ENCODE measurements around the gene GSTM3. TPM values are rescaled to one million over a fixed set of nuclear protein-coding genes. Genes with fewer than 3 reads are reported as not detected.
A peak's percentile ranks its signal among the peaks of the same experiment; 100 is the strongest.

Gene GSTM3
- total and polyA plus RNA-seq, 4 donors = 11.0 to 39.5 (median 22.9) TPM

GRCh38 chr1:109751531-109752260 lies 10.9 kb upstream of the GSTM3 start:
- no peak overlapping the region for H3K4me3 ChIP-seq
- peak in 1 of 3 donors; percentile 9 for DNase-seq
- TF ChIP-seq, protein P1, sequence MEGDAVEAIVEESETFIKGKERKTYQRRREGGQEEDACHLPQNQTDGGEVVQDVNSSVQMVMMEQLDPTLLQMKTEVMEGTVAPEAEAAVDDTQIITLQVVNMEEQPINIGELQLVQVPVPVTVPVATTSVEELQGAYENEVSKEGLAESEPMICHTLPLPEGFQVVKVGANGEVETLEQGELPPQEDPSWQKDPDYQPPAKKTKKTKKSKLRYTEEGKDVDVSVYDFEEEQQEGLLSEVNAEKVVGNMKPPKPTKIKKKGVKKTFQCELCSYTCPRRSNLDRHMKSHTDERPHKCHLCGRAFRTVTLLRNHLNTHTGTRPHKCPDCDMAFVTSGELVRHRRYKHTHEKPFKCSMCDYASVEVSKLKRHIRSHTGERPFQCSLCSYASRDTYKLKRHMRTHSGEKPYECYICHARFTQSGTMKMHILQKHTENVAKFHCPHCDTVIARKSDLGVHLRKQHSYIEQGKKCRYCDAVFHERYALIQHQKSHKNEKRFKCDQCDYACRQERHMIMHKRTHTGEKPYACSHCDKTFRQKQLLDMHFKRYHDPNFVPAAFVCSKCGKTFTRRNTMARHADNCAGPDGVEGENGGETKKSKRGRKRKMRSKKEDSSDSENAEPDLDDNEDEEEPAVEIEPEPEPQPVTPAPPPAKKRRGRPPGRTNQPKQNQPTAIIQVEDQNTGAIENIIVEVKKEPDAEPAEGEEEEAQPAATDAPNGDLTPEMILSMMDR (IDR thresholded peaks at IDR 0.05; ENCODE audit: control extremely low read depth, extremely low read depth) = no peak
- ATAC-seq (ENCODE audit: insufficient read depth, low FRiP score) = no peak
- no peaks in the 10 kb centered on the region for H3K27me3 ChIP-seq (ENCODE audit: control insufficient read depth in 3 of 3, insufficient read depth in 3 of 3, low read length in 2 of 3)
- no peaks in the 10 kb centered on the region for H3K36me3 ChIP-seq (ENCODE audit: control insufficient read depth in 4 of 4, insufficient read depth in 4 of 4, low read length in 4 of 4)
- no peak overlapping the region for H3K27ac ChIP-seq (ENCODE audit: low read depth in 1 of 2, low read length in 1 of 2)
- WGBS, 2 donors = 91 to 96% methylated on average over 12 of the region's 12 CpGs
- H3K9ac ChIP-seq (ENCODE audit: insufficient read depth in 1 of 2, low read length in 2 of 2) = no peak overlapping the region
- H3K4me1 ChIP-seq (ENCODE audit: control insufficient read depth in 5 of 5, insufficient read depth in 5 of 5, low read length in 5 of 5) = peaks cover 0 to 3% (median 0%) of the 10 kb centered on the region in 5 donors
- H3K9me3 ChIP-seq (ENCODE audit: control insufficient read depth in 4 of 4, insufficient read depth in 3 of 4, low read length in 3 of 4) = peaks cover 0 to 6% (median 0%) of the 10 kb centered on the region in 4 donors

- peaks cover 0 to 6% (median 0%) of the 10 kb centered on the region in 4 donors for H3K9me3 ChIP-seq (ENCODE audit: control insufficient read depth in 4 of 4, insufficient read depth in 3 of 4, low read length in 3 of 4)
- ATAC-seq (ENCODE audit: insufficient read depth, low FRiP score) = no peak
- 84 to 94% methylated on average over 6 of the region's 6 CpGs for WGBS, 2 donors
These were observed 10.1 kb upstream of the GSTM3 start for GRCh38 chr1:109750920-109751319.

DNA sequence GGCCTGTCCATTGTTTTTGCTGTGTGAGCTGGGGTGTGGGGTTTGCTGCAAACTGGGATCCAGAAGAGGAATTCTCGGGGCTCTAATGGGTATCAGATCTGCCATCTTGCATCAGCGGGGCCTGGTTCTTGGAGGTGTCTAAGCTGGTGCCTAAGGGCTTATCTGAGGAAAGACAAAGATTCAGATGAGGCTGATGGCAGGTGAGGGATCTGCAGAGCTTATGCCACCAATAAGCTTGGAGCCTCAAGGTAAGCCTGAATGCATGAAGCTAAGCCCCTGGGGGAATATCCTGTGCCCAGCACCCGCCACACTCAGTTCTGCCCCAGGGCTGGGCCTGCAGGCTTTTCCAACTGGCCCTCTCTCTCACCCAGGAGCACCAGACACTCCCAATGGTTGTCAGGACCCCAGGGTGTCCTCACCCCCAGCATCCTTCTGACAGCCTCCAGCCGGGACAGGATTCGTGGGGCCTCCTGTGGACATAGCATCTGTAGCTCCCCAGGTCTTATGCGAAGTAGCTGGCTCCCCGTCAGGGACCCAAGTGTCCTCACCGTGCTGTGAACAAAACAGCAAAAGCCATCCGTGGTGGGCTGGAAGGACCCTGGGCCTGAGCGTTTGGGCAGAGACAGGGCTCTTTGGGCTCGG lies 9.5 kb upstream of the GSTM3 start:
- 95 to 97% methylated on average over 11 of the region's 11 CpGs for WGBS, 2 donors
- Histone ChIP-seq H3K9me3 (ENCODE audit: control insufficient read depth in 4 of 4, insufficient read depth in 3 of 4, low read length in 3 of 4) (peaks cover 0 to 6% (median 0%) of the 10 kb centered on the region in 4 donors), H3K27ac (ENCODE audit: low read depth in 1 of 2, low read length in 1 of 2) (no peak overlapping the region), H3K4me1 (ENCODE audit: control insufficient read depth in 5 of 5, insufficient read depth in 5 of 5, low read length in 5 of 5) (no peaks in the 10 kb centered on the region), H3K9ac (ENCODE audit: insufficient read depth in 1 of 2, low read length in 2 of 2) (no peak overlapping the region), H3K27me3 (ENCODE audit: control insufficient read depth in 3 of 3, insufficient read depth in 3 of 3, low read length in 2 of 3) (no peaks in the 10 kb centered on the region), H3K36me3 (ENCODE audit: control insufficient read depth in 4 of 4, insufficient read depth in 4 of 4, low read length in 4 of 4) (no peaks in the 10 kb centered on the region), H3K4me3 (no peak overlapping the region)
- TF ChIP-seq, protein P1 (IDR thresholded peaks at IDR 0.05; ENCODE audit: control extremely low read depth, extremely low read depth) = no peak
- ATAC-seq (ENCODE audit: insufficient read depth, low FRiP score) (no peak), DNase-seq (peak in 1 of 3 donors; percentile 5)

More at GRCh38 chr1:109750920-109751319, 10.1 kb upstream of the GSTM3 start:
- Histone ChIP-seq H3K27ac (ENCODE audit: low read depth in 1 of 2, low read length in 1 of 2) (no peak overlapping the region), H3K36me3 (ENCODE audit: control insufficient read depth in 4 of 4, insufficient read depth in 4 of 4, low read length in 4 of 4) (no peaks in the 10 kb centered on the region), H3K27me3 (ENCODE audit: control insufficient read depth in 3 of 3, insufficient read depth in 3 of 3, low read length in 2 of 3) (no peaks in the 10 kb centered on the region), H3K4me1 (ENCODE audit: control insufficient read depth in 5 of 5, insufficient read depth in 5 of 5, low read length in 5 of 5) (peaks cover 0 to 2% (median 0%) of the 10 kb centered on the region in 5 donors), H3K9ac (ENCODE audit: insufficient read depth in 1 of 2, low read length in 2 of 2) (no peak overlapping the region), H3K4me3 (no peak overlapping the region)
- DNase-seq = peak in 1 of 3 donors; percentile 4
- TF ChIP-seq, protein P1 (IDR thresholded peaks at IDR 0.05; ENCODE audit: control extremely low read depth, extremely low read depth) = no peak

Data from lung (tissue), 12 donors.